Glutamatergic neuron (in vitro differentiated cells): ENCODE results near the gene TOP1. TPM values are rescaled to one million over a fixed set of nuclear protein-coding genes. Genes with fewer than 3 reads are reported as not detected.
A peak's percentile ranks its signal among the peaks of the same experiment; 100 is the strongest.

ENCODE experiments used
- DNase-seq: peaks from one replicate; pipeline ENCODE4 v3.0.0; 2022
- H3K27ac Mint-ChIP-seq: one replicate; pipeline ENCODE4 v1.8.0; 2020; ENCODE audit warnings: mild to moderate bottlenecking, mixed read lengths, inconsistent platforms; ENCODE audit not compliant: unreplicated experiment
- H3K27me3 Mint-ChIP-seq: one replicate; pipeline ENCODE4 v1.8.0; 2020; ENCODE audit warnings: mild to moderate bottlenecking, moderate library complexity, mixed read lengths, inconsistent platforms; ENCODE audit not compliant: unreplicated experiment
- H3K36me3 Mint-ChIP-seq: one replicate; pipeline ENCODE4 v1.8.0; 2020; ENCODE audit warnings: mild to moderate bottlenecking, mixed read lengths, inconsistent platforms; ENCODE audit not compliant: unreplicated experiment
- H3K4me1 Mint-ChIP-seq: one replicate; pipeline ENCODE4 v1.8.0; 2020; ENCODE audit warnings: mild to moderate bottlenecking, low read depth, mixed read lengths, inconsistent platforms; ENCODE audit not compliant: unreplicated experiment
- H3K4me3 Mint-ChIP-seq: one replicate; pipeline ENCODE4 v1.8.0; 2020; ENCODE audit warnings: mild to moderate bottlenecking, mixed read lengths, inconsistent platforms; ENCODE audit not compliant: unreplicated experiment
- H3K9me3 Mint-ChIP-seq: one replicate; pipeline ENCODE4 v1.8.0; 2020; ENCODE audit warnings: mild to moderate bottlenecking, moderate library complexity, mixed read lengths, inconsistent platforms; ENCODE audit not compliant: unreplicated experiment
- CTCF ChIP-seq: fragments of 200-600 bp; sonication (generic); IDR thresholded peaks from one replicate; pipeline ENCODE4 v1.5.0; 2021; ENCODE audit not compliant: partially characterized antibody, unreplicated experiment
- total RNA-seq: library from RNA; stranded (reverse); fragmentation: NEBNext Ultra II Directional; extraction: Animal tissue kit (Norgen Biotek cat#: 25700); gene quantifications from one replicate; pipeline ENCODE4 v1.2.1, GENCODE V29; 2021; ENCODE audit not compliant: unreplicated experiment

The TOP1 gene
- total RNA-seq, 1 donor from 2014 or later = 68.7 TPM

GRCh38 chr20:41143354-41143753 lies 114.7 kb downstream of the TOP1 start:
- no peak for DNase-seq
- Mint-ChIP-seq H3K27ac (peak overlapping the region; percentile 52), H3K4me1 (peaks cover 56% of the 10 kb centered on the region), H3K27me3 (peaks cover 15% of the 10 kb centered on the region), H3K36me3 (no peaks in the 10 kb centered on the region), H3K9me3 (peaks cover 8% of the 10 kb centered on the region), H3K4me3 (peak overlapping the region; percentile 99)
- no peak for TF ChIP-seq CTCF

GRCh38 chr20:41145317-41145716 lies 116.7 kb downstream of the TOP1 start:
- no peak overlapping the region for H3K4me3 Mint-ChIP-seq
- no peak for DNase-seq
- peaks cover 12% of the 10 kb centered on the region for H3K27me3 Mint-ChIP-seq
- no peak overlapping the region for H3K27ac Mint-ChIP-seq
- H3K4me1 Mint-ChIP-seq = peaks cover 47% of the 10 kb centered on the region
- peaks cover 7% of the 10 kb centered on the region for H3K9me3 Mint-ChIP-seq
- no peak for TF ChIP-seq CTCF
- H3K36me3 Mint-ChIP-seq = peaks cover 7% of the 10 kb centered on the region

GRCh38 chr20:41145821-41146620 lies 117.4 kb downstream of the TOP1 start:
- Mint-ChIP-seq H3K36me3 (peaks cover 7% of the 10 kb centered on the region), H3K27ac (no peak overlapping the region), H3K27me3 (peaks cover 17% of the 10 kb centered on the region), H3K4me1 (peaks cover 46% of the 10 kb centered on the region), H3K9me3 (peaks cover 8% of the 10 kb centered on the region), H3K4me3 (no peak overlapping the region)
- DNase-seq = no peak
- TF ChIP-seq CTCF = no peak

- peaks cover 23% of the 10 kb centered on the region for H3K27me3 Mint-ChIP-seq
- peaks cover 43% of the 10 kb centered on the region for H3K4me1 Mint-ChIP-seq
- no peak overlapping the region for H3K27ac Mint-ChIP-seq
- peaks cover 8% of the 10 kb centered on the region for H3K9me3 Mint-ChIP-seq
- H3K4me3 Mint-ChIP-seq = no peak overlapping the region
- DNase-seq = no peak
- H3K36me3 Mint-ChIP-seq = peaks cover 12% of the 10 kb centered on the region
- TF ChIP-seq CTCF = no peak
These were observed 119.2 kb downstream of the TOP1 start for GRCh38 chr20:41147767-41148191.

- H3K9me3 Mint-ChIP-seq = peaks cover 8% of the 10 kb centered on the region
- peak overlapping the region; percentile 73 for H3K27ac Mint-ChIP-seq
- peaks cover 39% of the 10 kb centered on the region for H3K4me1 Mint-ChIP-seq
- H3K27me3 Mint-ChIP-seq = peaks cover 21% of the 10 kb centered on the region
- H3K4me3 Mint-ChIP-seq = no peak overlapping the region
- H3K36me3 Mint-ChIP-seq = peaks cover 12% of the 10 kb centered on the region
- no peak for DNase-seq
- no peak for TF ChIP-seq CTCF
These were observed 120.3 kb downstream of the TOP1 start for GRCh38 chr20:41148942-41149341.
